Measurements from ENCODE around the gene DIMT1. TPM values are rescaled to one million over a fixed set of nuclear protein-coding genes. Genes with fewer than 3 reads are reported as not detected.
A peak's percentile ranks its signal among the peaks of the same experiment; 100 is the strongest.

The DIMT1 gene
- total RNA-seq, 1 experiment from 2014 or later: 56.5 TPM

- no peaks in the 10 kb centered on the region for H3K9me3 ChIP-seq (ENCODE audit: low read length)
- H2AFZ ChIP-seq (ENCODE audit: low read length): no peak overlapping the region
- H3K9ac ChIP-seq (ENCODE audit: low read length): no peak overlapping the region
- no peak for DNase-seq
- H3K4me1 ChIP-seq (ENCODE audit: low read length): peaks cover 3% of the 10 kb centered on the region
- H3K9me2 ChIP-seq (replicated peaks; ENCODE audit: insufficient read depth, low read length): no peaks in the 10 kb centered on the region
- H4K20me1 ChIP-seq (ENCODE audit: insufficient read depth, low read depth, low read length): peaks cover 2% of the 10 kb centered on the region; the same call in 1 of the 2 replicates
- no peak overlapping the region for H3K4me3 ChIP-seq (ENCODE audit: low read length)
- no peak overlapping the region for H3K27ac ChIP-seq (ENCODE audit: low read length)
- no peaks in the 10 kb centered on the region for H3K27me3 ChIP-seq (ENCODE audit: low read length)
- peaks cover 10% of the 10 kb centered on the region for H3K36me3 ChIP-seq (ENCODE audit: insufficient read depth, low read length)
- H3K79me2 ChIP-seq (ENCODE audit: low read length): peaks cover 100% of the 10 kb centered on the region
- H3K4me2 ChIP-seq (ENCODE audit: low read depth, low read length, poor library complexity, severe bottlenecking): no peak overlapping the region
Measured at GRCh38 chr5:62419609-62420008, 15.9 kb upstream of the DIMT1 start.

- H3K79me2 ChIP-seq (ENCODE audit: low read length): peaks cover 100% of the 10 kb centered on the region
- H3K4me1 ChIP-seq (ENCODE audit: low read length): peaks cover 14% of the 10 kb centered on the region
- no peaks in the 10 kb centered on the region for H3K9me3 ChIP-seq (ENCODE audit: low read length)
- no peak overlapping the region for H3K9ac ChIP-seq (ENCODE audit: low read length)
- no peak overlapping the region for H3K4me2 ChIP-seq (ENCODE audit: low read depth, low read length, poor library complexity, severe bottlenecking)
- no peaks in the 10 kb centered on the region for H3K27me3 ChIP-seq (ENCODE audit: low read length)
- no peaks in the 10 kb centered on the region for H3K9me2 ChIP-seq (replicated peaks; ENCODE audit: insufficient read depth, low read length)
- H3K4me3 ChIP-seq (ENCODE audit: low read length): no peak overlapping the region
- peaks cover 7% of the 10 kb centered on the region; the same call in 1 of the 2 replicates for H4K20me1 ChIP-seq (ENCODE audit: insufficient read depth, low read depth, low read length)
- DNase-seq: no peak
- no peak overlapping the region for H3K27ac ChIP-seq (ENCODE audit: low read length)
- H3K36me3 ChIP-seq (ENCODE audit: insufficient read depth, low read length): peaks cover 10% of the 10 kb centered on the region
- H2AFZ ChIP-seq (ENCODE audit: low read length): no peak overlapping the region
Measured at GRCh38 chr5:62418462-62419076, 14.9 kb upstream of the DIMT1 start.

- Histone ChIP-seq H4K20me1 (ENCODE audit: insufficient read depth, low read depth, low read length) (peaks cover 9% of the 10 kb centered on the region; the same call in 1 of the 2 replicates), H3K36me3 (ENCODE audit: insufficient read depth, low read length) (peaks cover 8% of the 10 kb centered on the region), H3K4me1 (ENCODE audit: low read length) (peaks cover 21% of the 10 kb centered on the region), H3K9me3 (ENCODE audit: low read length) (no peaks in the 10 kb centered on the region), H3K9ac (ENCODE audit: low read length) (peak overlapping the region; percentile 81), H2AFZ (ENCODE audit: low read length) (no peak overlapping the region), H3K79me2 (ENCODE audit: low read length) (peaks cover 61% of the 10 kb centered on the region), H3K4me3 (ENCODE audit: low read length) (peak overlapping the region; percentile 85), H3K27me3 (ENCODE audit: low read length) (no peaks in the 10 kb centered on the region), H3K27ac (ENCODE audit: low read length) (peak overlapping the region; percentile 34), H3K9me2 (replicated peaks; ENCODE audit: insufficient read depth, low read length) (no peaks in the 10 kb centered on the region), H3K4me2 (ENCODE audit: low read depth, low read length, poor library complexity, severe bottlenecking) (peak overlapping the region; percentile 98)
- DNase-seq: no peak
Measured at GRCh38 chr5:62413711-62414110, 10.0 kb upstream of the DIMT1 start.

- H3K4me3 ChIP-seq (ENCODE audit: low read length): peak within 1 kb of the TSS; percentile 85
- H3K36me3 ChIP-seq (ENCODE audit: insufficient read depth, low read length): peaks cover 3% of the 10 kb centered on the region; the same call in 1 of the 2 replicates
- peak within 1 kb of the TSS; percentile 34 for H3K27ac ChIP-seq (ENCODE audit: low read length)
- no peaks in the 10 kb centered on the region for H3K9me2 ChIP-seq (replicated peaks; ENCODE audit: insufficient read depth, low read length)
- no peaks in the 10 kb centered on the region for H3K27me3 ChIP-seq (ENCODE audit: low read length)
- peaks cover 51% of the 10 kb centered on the region for H3K79me2 ChIP-seq (ENCODE audit: low read length)
- peak; percentile 100 for DNase-seq
- H3K4me2 ChIP-seq (ENCODE audit: low read depth, low read length, poor library complexity, severe bottlenecking): peak within 1 kb of the TSS; percentile 98
- peak within 1 kb of the TSS; percentile 72 for H2AFZ ChIP-seq (ENCODE audit: low read length)
- H3K9ac ChIP-seq (ENCODE audit: low read length): peak within 1 kb of the TSS; percentile 81
- no peaks in the 10 kb centered on the region for H3K9me3 ChIP-seq (ENCODE audit: low read length)
- H3K4me1 ChIP-seq (ENCODE audit: low read length): peaks cover 21% of the 10 kb centered on the region
- H4K20me1 ChIP-seq (ENCODE audit: insufficient read depth, low read depth, low read length): peaks cover 9% of the 10 kb centered on the region; the same call in 1 of the 2 replicates
Measured at GRCh38 chr5:62412549-62413329, 9.0 kb upstream of the DIMT1 start, which contains the start of gene IPO11. Gene IPO11, plus strand, starts transcription at chr5:62412763. Its CDS starts 24,517 bp downstream, at chr5:62437280.

- peaks cover 47% of the 10 kb centered on the region for H3K36me3 ChIP-seq (ENCODE audit: insufficient read depth, low read length)
Measured at GRCh38 chr5:62395210-62395950, 8.3 kb downstream of the DIMT1 start.

GRCh38 chr5:62386824-62387223, 16.9 kb downstream of the DIMT1 start:
- Histone ChIP-seq H2AFZ (ENCODE audit: low read length) (no peak overlapping the region), H4K20me1 (ENCODE audit: insufficient read depth, low read depth, low read length) (no peaks in the 10 kb centered on the region), H3K79me2 (ENCODE audit: low read length) (0 out of 2 replicates have a peak, but pooled peaks cover 6% of the 10 kb centered on the region), H3K4me3 (ENCODE audit: low read length) (no peak overlapping the region), H3K27me3 (ENCODE audit: low read length) (no peaks in the 10 kb centered on the region), H3K4me1 (ENCODE audit: low read length) (no peaks in the 10 kb centered on the region), H3K4me2 (ENCODE audit: low read depth, low read length, poor library complexity, severe bottlenecking) (no peak overlapping the region), H3K36me3 (ENCODE audit: insufficient read depth, low read length) (peaks cover 62% of the 10 kb centered on the region; the same call in 1 of the 2 replicates), H3K9me2 (replicated peaks; ENCODE audit: insufficient read depth, low read length) (no peaks in the 10 kb centered on the region), H3K9me3 (ENCODE audit: low read length) (no peaks in the 10 kb centered on the region), H3K27ac (ENCODE audit: low read length) (no peak overlapping the region), H3K9ac (ENCODE audit: low read length) (no peak overlapping the region)
- no peak for DNase-seq

More at GRCh38 chr5:62395210-62395950, 8.3 kb downstream of the DIMT1 start:
- Histone ChIP-seq H3K9me3 (ENCODE audit: low read length) (no peaks in the 10 kb centered on the region), H3K9me2 (replicated peaks; ENCODE audit: insufficient read depth, low read length) (no peaks in the 10 kb centered on the region), H4K20me1 (ENCODE audit: insufficient read depth, low read depth, low read length) (no peaks in the 10 kb centered on the region), H3K27me3 (ENCODE audit: low read length) (no peaks in the 10 kb centered on the region), H2AFZ (ENCODE audit: low read length) (no peak overlapping the region), H3K27ac (ENCODE audit: low read length) (no peak overlapping the region), H3K4me2 (ENCODE audit: low read depth, low read length, poor library complexity, severe bottlenecking) (no peak overlapping the region), H3K4me1 (ENCODE audit: low read length) (no peaks in the 10 kb centered on the region), H3K9ac (ENCODE audit: low read length) (no peak overlapping the region), H3K4me3 (ENCODE audit: low read length) (no peak overlapping the region), H3K79me2 (ENCODE audit: low read length) (no peaks in the 10 kb centered on the region; the same call in 1 of the 2 replicates)
- no peak for DNase-seq

GRCh38 chr5:62385816-62386400, 17.8 kb downstream of the DIMT1 start:
- Histone ChIP-seq H3K27me3 (ENCODE audit: low read length) (no peaks in the 10 kb centered on the region), H3K9me3 (ENCODE audit: low read length) (no peaks in the 10 kb centered on the region), H3K27ac (ENCODE audit: low read length) (no peak overlapping the region), H3K9ac (ENCODE audit: low read length) (no peak overlapping the region), H3K4me2 (ENCODE audit: low read depth, low read length, poor library complexity, severe bottlenecking) (no peak overlapping the region), H2AFZ (ENCODE audit: low read length) (no peak overlapping the region), H3K79me2 (ENCODE audit: low read length) (0 out of 2 replicates have a peak, but pooled peaks cover 6% of the 10 kb centered on the region), H4K20me1 (ENCODE audit: insufficient read depth, low read depth, low read length) (no peaks in the 10 kb centered on the region), H3K4me3 (ENCODE audit: low read length) (no peak overlapping the region), H3K36me3 (ENCODE audit: insufficient read depth, low read length) (peaks cover 56% of the 10 kb centered on the region; the same call in 1 of the 2 replicates), H3K4me1 (ENCODE audit: low read length) (no peaks in the 10 kb centered on the region), H3K9me2 (replicated peaks; ENCODE audit: insufficient read depth, low read length) (no peaks in the 10 kb centered on the region)
- no peak for DNase-seq

Measured in Karpas-422 (cell line).